GM12878 (cell line): ENCODE measurements around the gene VIPR2. TPM values are rescaled to one million over a fixed set of nuclear protein-coding genes. Genes with fewer than 3 reads are reported as not detected.

ENCODE experiments used
- ATAC-seq: fragments of 200-7000 bp; cut with Tn5 transposase; 3 replicates; pipeline ENCODE4 v1.9.1; 2020; ENCODE audit warnings: mild to moderate bottlenecking, moderate library complexity
- BruUV-seq: library from RNA; stranded (reverse); fragments of 400-500 nt; replicated peaks from 2 replicates; lab custom pipeline; 2021; lab: Mats Ljungman, UMichigan
- CTCF ChIA-PET: fragments of 300-600 bp; sonication (Branson Sonifier 250); formaldehyde crosslinking; extraction: SDS; loops from one replicate; lab custom pipeline; 2021; ENCODE audit warnings: inconsistent platforms; lab: Yijun Ruan, JAX
- POLR2A ChIA-PET: fragments of 350-600 bp; formaldehyde crosslinking; extraction: SDS; loops from one replicate; lab custom pipeline; 2021; ENCODE audit warnings: inconsistent platforms; lab: Charles Lee
- RAD21 ChIA-PET: fragments of 300-600 bp; sonication (Branson Sonifier 250); formaldehyde crosslinking; loops from one replicate; lab custom pipeline; 2023; ENCODE audit warnings: antibody characterized with exemption; ENCODE audit not compliant: unreplicated experiment; lab: Charles Lee
- SMC1A ChIA-PET: fragments of 300-600 bp; sonication (Branson Sonifier 250); formaldehyde crosslinking; loops from one replicate; lab custom pipeline; 2023; ENCODE audit not compliant: unreplicated experiment, uncharacterized antibody; lab: Charles Lee
- DNase-seq: peaks from one replicate; pipeline ENCODE4 v3.0.0-alpha.2; 2011; ENCODE audit warnings: low read depth, low spot score
- FAIRE-seq: peaks from 3 replicates; lab custom pipeline; 2011; peaks lifted over from hg19 to GRCh38; lab: Jason Lieb, UNC
- H2AFZ ChIP-seq: 2 replicates; pipeline ENCODE4 v1.6.0; 2011; ENCODE audit warnings: low read depth, low read length, control low read depth; ENCODE audit not compliant: control insufficient read depth
- H3K27ac ChIP-seq: 2 replicates; pipeline ENCODE4 v1.5.1; 2011; ENCODE audit warnings: control low read depth; ENCODE audit not compliant: control insufficient read depth, insufficient read depth
- H3K27me3 ChIP-seq, 2 experiments: replicated peaks in 1 of 2; 2 replicates each; pipeline versions ENCODE4 v1.6.0 to v1.6.1; 2011; ENCODE audit warnings: low read length in 1 of 2; ENCODE audit not compliant: control insufficient read depth in 2 of 2, insufficient read depth in 2 of 2
- H3K36me3 ChIP-seq, 2 experiments: 2 replicates each; pipeline ENCODE4 v1.5.1; 2011; ENCODE audit warnings: low read length in 1 of 2; ENCODE audit not compliant: control insufficient read depth in 2 of 2, insufficient read depth in 2 of 2
- H3K4me1 ChIP-seq: 2 replicates; pipeline ENCODE4 v1.6.1; 2011; ENCODE audit warnings: mild to moderate bottlenecking, low read length, moderate library complexity, mixed read lengths; ENCODE audit not compliant: control insufficient read depth, insufficient read depth
- H3K4me2 ChIP-seq: 2 replicates; pipeline ENCODE4 v1.6.0; 2011; ENCODE audit warnings: control low read depth; ENCODE audit not compliant: control insufficient read depth, insufficient read depth
- H3K4me3 ChIP-seq: fragments of 200-600 bp; sonication (generic); 2 replicates; pipeline ENCODE4 v1.5.1; 2016
- H3K79me2 ChIP-seq: 2 replicates; pipeline ENCODE4 v1.6.0; 2011; ENCODE audit warnings: low read length; ENCODE audit not compliant: control insufficient read depth, insufficient read depth
- H3K9ac ChIP-seq: 2 replicates; pipeline ENCODE4 v1.8.0; 2011; ENCODE audit warnings: low read length, control low read depth, mixed read lengths; ENCODE audit not compliant: control insufficient read depth, insufficient read depth
- H3K9me3 ChIP-seq: replicated peaks from 3 replicates; pipeline ENCODE4 v1.5.1; 2011; ENCODE audit warnings: mild to moderate bottlenecking, low read length; ENCODE audit not compliant: control insufficient read depth, insufficient read depth
- H4K20me1 ChIP-seq: 2 replicates; pipeline ENCODE4 v1.6.0; 2011; ENCODE audit not compliant: control insufficient read depth, insufficient read depth
- CEBPB ChIP-seq, 2 experiments: fragments of 150-350 bp in 1 of 2; IDR thresholded peaks; 2 replicates each; pipeline ENCODE4 v1.6.1; 2012 to 2014; ENCODE audit warnings: low read depth in 2 of 2, low read length in 2 of 2, borderline replicate concordance in 1 of 2, inconsistent platforms in 1 of 2
- EED ChIP-seq: sonication (generic); IDR thresholded peaks from 2 replicates; pipeline ENCODE4 v1.6.1; 2016; ENCODE audit warnings: antibody characterized with exemption, low read depth
- ESRRA ChIP-seq: IDR thresholded peaks from 2 replicates; pipeline ENCODE4 v1.6.1; 2012; ENCODE audit warnings: mild to moderate bottlenecking, low read length, improper control_type of control experiment
- FOS ChIP-seq: IDR thresholded peaks from 3 replicates; pipeline ENCODE4 v1.6.1; 2011; ENCODE audit warnings: borderline replicate concordance; ENCODE audit not compliant: insufficient read length; ENCODE audit errors: extremely low read depth
- IKZF2 ChIP-seq, 2 experiments: fragments of 450-650 bp; IDR thresholded peaks; 2 replicates each; pipeline ENCODE4 v1.6.1; 2017; ENCODE audit warnings: mild to moderate bottlenecking in 2 of 2, moderate library complexity in 2 of 2
- MEF2A ChIP-seq: IDR thresholded peaks from 2 replicates; pipeline ENCODE4 v1.6.1; 2011; ENCODE audit warnings: low read depth, mild to moderate bottlenecking, low read length, moderate library complexity; ENCODE audit not compliant: insufficient read depth
- MYC ChIP-seq: IDR thresholded peaks from 2 replicates; pipeline ENCODE4 v1.6.1; 2011; ENCODE audit warnings: mild to moderate bottlenecking, low read length, moderate library complexity, inconsistent platforms; ENCODE audit not compliant: insufficient read depth, insufficient replicate concordance, insufficient read length, severe bottlenecking
- POLR2AphosphoS5 ChIP-seq: IDR thresholded peaks from 2 replicates; pipeline ENCODE4 v1.6.1; 2011; ENCODE audit warnings: mild to moderate bottlenecking, low read length, inconsistent platforms
- RELB ChIP-seq: fragments of 450-650 bp; IDR thresholded peaks from 2 replicates; pipeline ENCODE4 v1.6.1; 2017; ENCODE audit warnings: low read depth, mild to moderate bottlenecking, moderate library complexity
- RFX5 ChIP-seq: IDR thresholded peaks from 2 replicates; pipeline ENCODE4 v1.6.1; 2011; ENCODE audit warnings: low read depth, low read length, improper control_type of control experiment
- ZBTB4 ChIP-seq: fragments of 450-650 bp; formaldehyde crosslinking; IDR thresholded peaks from 2 replicates; pipeline ENCODE4 v1.4.0; 2022; ENCODE audit warnings: mild to moderate bottlenecking, moderate library complexity
- WGBS: methylation state at CpG from one replicate; pipeline ENCODE4 v1.1.6; 2016; ENCODE audit warnings: low lambda C conversion rate; ENCODE audit not compliant: insufficient replicate concordance, insufficient coverage; ENCODE audit errors: missing lambda C conversion rate; 5-methylcytosine and 5-hydroxymethylcytosine counted together
- in situ Hi-C: fragments of 300-500 bp; cut with MboI; formaldehyde crosslinking; loops from 9 replicates; pipeline ENCODE4 v1.14.3; 2018; ENCODE audit warnings: mixed read lengths
- intact Hi-C: fragments of 100-400 bp; cut with micrococcal nuclease; formaldehyde crosslinking; loops from one replicate; pipeline ENCODE4 v1.14.2; 2022; ENCODE audit not compliant: unreplicated experiment
- polyA plus RNA-seq, 11 experiments: library from polyadenylated mRNA; depleted of rRNA in 4 of 11; unstranded in 6 of 11; stranded (reverse) in 5 of 11; fragments of >200 nt; fragmentation: Nextera tagmentation in 4 of 11; fragmentation: Illumina TruSeq in 1 of 11; extraction: Ambion mirVana in 4 of 11; extraction: Trizol in 1 of 11; gene quantifications; 1 replicate in 1 of 11; 2 replicates in 10 of 11; pipeline versions ENCODE4 v1.2.1 to v1.2.3, GENCODE V29; 2011 to 2016; ENCODE audit warnings: inconsistent platforms in 2 of 11, missing spikeins in 2 of 11, low read depth in 1 of 11
- total RNA-seq, 4 experiments: library from RNA; depleted of rRNA in 3 of 4; stranded (reverse); fragments of >200 nt in 3 of 4; fragmentation: Illumina TruSeq in 1 of 4; extraction: Trizol in 1 of 4; gene quantifications; 2 replicates each; pipeline versions ENCODE4 v1.2.1 to v1.2.3, GENCODE V29; 2013 to 2021

Gene VIPR2
- total and polyA plus RNA-seq, 10 of the 15 experiments (the other 5 are each of a cell fraction or from before 2014, with no cell fraction given) = not detected

GRCh38 chr7:159010937-159011721, 133.5 kb downstream of the VIPR2 start:
- no TSS peak for BruUV-seq
- in situ Hi-C loops (no loop called here), intact Hi-C loops (no loop called here)
- no peak for ATAC-seq
- no peak for DNase-seq
- Histone ChIP-seq H2AFZ (no peak overlapping the region), H3K79me2 (no peaks in the 10 kb centered on the region), H3K4me1 (no peaks in the 10 kb centered on the region), H4K20me1 (no peaks in the 10 kb centered on the region), H3K36me3 (no peaks in the 10 kb centered on the region), H3K27ac (no peak overlapping the region), H3K9me3 (no peaks in the 10 kb centered on the region), H3K9ac (no peak overlapping the region), H3K4me2 (no peak overlapping the region), H3K27me3 (no peaks in the 10 kb centered on the region), H3K4me3 (no peak overlapping the region)
- CTCF ChIA-PET = no interaction called here
- POLR2A ChIA-PET = no interaction called here
- SMC1A ChIA-PET = interaction anchor here (0.7 kb wide), 1 partner anchor 10 kb away, joined by 4 read pairs; no protein-coding TSS in a partner anchor
- no peak for FAIRE-seq
- WGBS = 25% methylated on average over 15 of the region's 15 CpGs
- no peak for TF ChIP-seq EED
- TF ChIP-seq ESRRA = no peak
- RAD21 ChIA-PET = no interaction called here

- Histone ChIP-seq H3K27ac (no peak overlapping the region), H3K9me3 (no peaks in the 10 kb centered on the region), H4K20me1 (no peaks in the 10 kb centered on the region), H3K36me3 (no peaks in the 10 kb centered on the region), H3K4me2 (no peak overlapping the region), H3K27me3 (no peaks in the 10 kb centered on the region), H2AFZ (no peak overlapping the region), H3K9ac (no peak overlapping the region), H3K79me2 (no peaks in the 10 kb centered on the region), H3K4me1 (no peaks in the 10 kb centered on the region), H3K4me3 (no peak overlapping the region)
- FAIRE-seq (no peak), ATAC-seq (no peak), DNase-seq (no peak)
- ChIA-PET RAD21 (no interaction called here), SMC1A (interaction anchor here (0.7 kb wide), 1 partner anchor 9 kb away, joined by 4 read pairs; no protein-coding TSS in a partner anchor), POLR2A (no interaction called here), CTCF (no interaction called here)
- no TSS peak for BruUV-seq
- intact Hi-C loops = no loop called here
- whole genome bisulfite sequencing = 39% methylated on average over 10 of the region's 15 CpGs
- in situ Hi-C loops = no loop called here
- no peak for TF ChIP-seq MEF2A
- no peak for TF ChIP-seq RELB
- TF ChIP-seq MYC = no peak
- TF ChIP-seq IKZF2 (IDR thresholded peaks at IDR 0.05) = no peak
- no peak for TF ChIP-seq ZBTB4 (CRISPR knock-in tag)
- no peak for TF ChIP-seq RFX5
- no peak for TF ChIP-seq POLR2AphosphoS5
- no peak for TF ChIP-seq CEBPB (IDR thresholded peaks at IDR 0.05; ENCODE audit: borderline replicate concordance in 1 of 2, low read depth in 2 of 2, low read length in 2 of 2)
- no peak for TF ChIP-seq FOS
Observed at GRCh38 chr7:159010411-159010810, 134.3 kb downstream of the VIPR2 start.
